ENCODE results near the gene NAALADL2.

- TF ChIP-seq POLR2A (IDR thresholded peaks at IDR 0.05) (no peak), CTCF (IDR thresholded peaks at IDR 0.05) (no peak)
These were observed 207.7 kb downstream of the NAALADL2 start for GRCh38 chr3:175066617-175067415.
